H1 (cell line): ENCODE results near the gene FAM241A. TPM values are rescaled to one million over a fixed set of nuclear protein-coding genes. Genes with fewer than 3 reads are reported as not detected.

ENCODE experiments used
- CTCF ChIA-PET: fragments of 300-600 bp; sonication (Branson Sonifier 250); formaldehyde crosslinking; loops from one replicate; lab custom pipeline; 2021; ENCODE audit not compliant: partially characterized antibody; lab: Charles Lee
- POLR2A ChIA-PET: fragments of 300-600 bp; sonication (Branson Sonifier 250); formaldehyde crosslinking; loops from one replicate; lab custom pipeline; 2021; ENCODE audit warnings: inconsistent platforms; ENCODE audit not compliant: partially characterized antibody; lab: Charles Lee
- DNase-seq, 2 experiments: peaks; one replicate each; pipeline versions ENCODE4 v3.0.0 to v3.0.0-alpha.2; 2010 to 2022; ENCODE audit warnings: low spot score in 2 of 2, low read depth in 1 of 2, mixed read lengths in 1 of 2
- FAIRE-seq: peaks from 2 replicates; lab custom pipeline; 2011; peaks lifted over from hg19 to GRCh38; lab: Jason Lieb, UNC
- H2AFZ ChIP-seq: 2 replicates; pipeline ENCODE4 v1.8.1; 2012; ENCODE audit warnings: low read length, inconsistent platforms
- H2AK5ac ChIP-seq: 2 replicates; pipeline ENCODE4 v1.6.1; 2013; ENCODE audit warnings: low read depth, low read length
- H2BK120ac ChIP-seq: replicated peaks from 2 replicates; pipeline ENCODE3; 2013; ENCODE audit warnings: low read depth, low read length, inconsistent platforms
- H2BK12ac ChIP-seq: 2 replicates; pipeline ENCODE4 v1.6.1; 2013; ENCODE audit warnings: low read depth, low read length
- H2BK15ac ChIP-seq: 2 replicates; pipeline ENCODE4 v1.6.1; 2013; ENCODE audit warnings: low read length
- H2BK20ac ChIP-seq: 2 replicates; pipeline ENCODE4 v1.6.1; 2013; ENCODE audit warnings: low read length
- H2BK5ac ChIP-seq: 2 replicates; pipeline ENCODE4 v1.6.1; 2013; ENCODE audit warnings: low read depth, low read length
- H3K14ac ChIP-seq: 2 replicates; pipeline ENCODE4 v1.6.1; 2013; ENCODE audit warnings: inconsistent platforms; ENCODE audit not compliant: insufficient read length
- H3K18ac ChIP-seq: 2 replicates; pipeline ENCODE4 v1.6.1; 2013; ENCODE audit warnings: low read length; ENCODE audit errors: extremely low read depth
- H3K23ac ChIP-seq: 2 replicates; pipeline ENCODE4 v1.6.1; 2013; ENCODE audit warnings: inconsistent platforms; ENCODE audit not compliant: insufficient read length
- H3K23me2 ChIP-seq: 2 replicates; pipeline ENCODE4 v1.6.1; 2013; ENCODE audit warnings: low read depth, low read length
- H3K27ac ChIP-seq: 2 replicates; pipeline ENCODE4 v1.6.1; 2011; ENCODE audit warnings: low read depth, low read length, inconsistent platforms
- H3K27me3 ChIP-seq, 4 experiments: replicated peaks in 1 of 4; 1 replicate in 1 of 4; 2 replicates in 3 of 4; pipeline versions ENCODE4 v1.6.1 to v1.8.1; 2011 to 2013; ENCODE audit warnings: low read length in 3 of 4, mild to moderate bottlenecking in 3 of 4, inconsistent platforms in 2 of 4, mixed read lengths in 2 of 4, moderate library complexity in 1 of 4; ENCODE audit not compliant: control insufficient read depth in 3 of 4, insufficient read depth in 3 of 4; ENCODE audit errors: extremely low read depth in 1 of 4
- H3K36me3 ChIP-seq, 4 experiments: 2 replicates each; pipeline versions ENCODE4 v1.6.1 to v1.8.1; 2011 to 2013; ENCODE audit warnings: mild to moderate bottlenecking in 4 of 4, low read length in 3 of 4, moderate library complexity in 2 of 4, control low read depth in 1 of 4, inconsistent platforms in 1 of 4; ENCODE audit not compliant: insufficient read depth in 4 of 4, control insufficient read depth in 2 of 4
- H3K4ac ChIP-seq: replicated peaks from 2 replicates; pipeline ENCODE3; 2013; ENCODE audit warnings: low read length, low read depth, mixed read lengths, inconsistent platforms; ENCODE audit not compliant: insufficient read length
- H3K4me1 ChIP-seq, 4 experiments: replicated peaks in 1 of 4; 1 replicate in 1 of 4; 2 replicates in 3 of 4; pipeline versions ENCODE4 v1.6.1 to v1.8.1; 2011 to 2013; ENCODE audit warnings: low read length in 3 of 4, inconsistent platforms in 2 of 4, mixed read lengths in 1 of 4; ENCODE audit not compliant: insufficient read depth in 4 of 4, control insufficient read depth in 3 of 4
- H3K4me2 ChIP-seq, 2 experiments: 2 replicates each; pipeline versions ENCODE4 v1.6.1 to v1.8.1; 2011 to 2013; ENCODE audit warnings: low read depth in 2 of 2, low read length in 2 of 2, control low read depth in 1 of 2, inconsistent platforms in 1 of 2, mild to moderate bottlenecking in 1 of 2; ENCODE audit not compliant: insufficient read depth in 1 of 2
- H3K4me3 ChIP-seq, 4 experiments: fragments of 200-600, 300-600 bp in 1 of 4; sonication (generic), shearing (Covaris generic), sonication (Bioruptor Twin) in 1 of 4; 2 replicates each; pipeline versions ENCODE4 v1.5.1 to v1.8.1; 2011 to 2016; ENCODE audit warnings: low read length in 4 of 4, low read depth in 3 of 4, control low read depth in 2 of 4, inconsistent platforms in 2 of 4, mild to moderate bottlenecking in 2 of 4, mixed read lengths in 1 of 4, moderate library complexity in 1 of 4; ENCODE audit not compliant: insufficient read depth in 2 of 4; ENCODE audit errors: extremely low read depth in 1 of 4
- H3K56ac ChIP-seq: replicated peaks from 2 replicates; pipeline ENCODE3; 2013; ENCODE audit warnings: low read depth, mild to moderate bottlenecking, mixed read lengths, low read length, inconsistent platforms; ENCODE audit not compliant: insufficient read length
- H3K79me1 ChIP-seq: 2 replicates; pipeline ENCODE4 v1.6.1; 2013; ENCODE audit warnings: low read depth, low read length, control low read depth
- H3K79me2 ChIP-seq, 2 experiments: 2 replicates each; pipeline versions ENCODE4 v1.6.1 to v1.8.1; 2012 to 2013; ENCODE audit warnings: low read length in 2 of 2, mild to moderate bottlenecking in 2 of 2, inconsistent platforms in 1 of 2; ENCODE audit not compliant: insufficient read depth in 2 of 2, control insufficient read depth in 1 of 2
- H3K9ac ChIP-seq, 4 experiments: replicated peaks in 1 of 4; 1 replicate in 1 of 4; 2 replicates in 3 of 4; pipeline versions ENCODE4 v1.6.1 to v1.8.1; 2011 to 2013; ENCODE audit warnings: low read depth in 3 of 4, low read length in 3 of 4, control low read depth in 2 of 4, mild to moderate bottlenecking in 2 of 4, moderate library complexity in 2 of 4, inconsistent platforms in 1 of 4; ENCODE audit errors: extremely low read depth in 1 of 4
- H3K9me3 ChIP-seq, 2 experiments: 2 replicates each; pipeline versions ENCODE4 v1.6.1 to v1.8.1; 2012 to 2013; ENCODE audit warnings: mild to moderate bottlenecking in 2 of 2, moderate library complexity in 2 of 2, control low read depth in 1 of 2, inconsistent platforms in 1 of 2, low read depth in 1 of 2, low read length in 1 of 2, mixed read lengths in 1 of 2; ENCODE audit not compliant: insufficient read depth in 2 of 2
- H4K20me1 ChIP-seq, 2 experiments: replicated peaks in 1 of 2; 2 replicates each; pipeline versions ENCODE3 to v1.8.1; 2011 to 2013; ENCODE audit warnings: inconsistent platforms in 2 of 2, low read length in 2 of 2, mild to moderate bottlenecking in 1 of 2; ENCODE audit not compliant: insufficient read depth in 2 of 2, control insufficient read depth in 1 of 2
- H4K5ac ChIP-seq: 2 replicates; pipeline ENCODE4 v1.6.1; 2013; ENCODE audit warnings: low read length, low read depth, mixed read lengths, inconsistent platforms; ENCODE audit not compliant: insufficient read length
- H4K8ac ChIP-seq: 2 replicates; pipeline ENCODE4 v1.8.0; 2013; ENCODE audit warnings: mild to moderate bottlenecking, moderate library complexity, low read length, inconsistent platforms; ENCODE audit not compliant: insufficient read depth; ENCODE audit errors: extremely low read depth
- H4K91ac ChIP-seq: replicated peaks from 2 replicates; pipeline ENCODE3; 2013; ENCODE audit warnings: low read length, mixed read lengths, inconsistent platforms; ENCODE audit not compliant: insufficient read length
- ATF3 ChIP-seq: IDR thresholded peaks from 2 replicates; pipeline ENCODE4 v1.6.1; 2011; ENCODE audit warnings: low read depth, mild to moderate bottlenecking, low read length; ENCODE audit not compliant: insufficient read depth
- CTCF ChIP-seq, 3 experiments: IDR thresholded peaks; 1 replicate in 2 of 3; 2 replicates in 1 of 3; pipeline versions ENCODE4 v1.5.1 to v1.6.1; 2011; ENCODE audit warnings: low read length in 3 of 3, mild to moderate bottlenecking in 3 of 3, inconsistent platforms in 2 of 3, low read depth in 1 of 3, moderate library complexity in 1 of 3; ENCODE audit not compliant: insufficient read depth in 1 of 3; ENCODE audit errors: control extremely low read depth in 1 of 3
- POU5F1 ChIP-seq: IDR thresholded peaks from 2 replicates; pipeline ENCODE4 v1.6.1; 2011; ENCODE audit warnings: low read depth, mild to moderate bottlenecking, low read length, moderate library complexity
- RAD21 ChIP-seq, 2 experiments: IDR thresholded peaks in 1 of 2; conservative IDR thresholded peaks in 1 of 2; 2 replicates each; pipeline ENCODE4 v1.6.1; 2011; ENCODE audit warnings: low read depth in 2 of 2, low read length in 2 of 2, improper control_type of control experiment in 1 of 2, inconsistent platforms in 1 of 2, mild to moderate bottlenecking in 1 of 2, moderate library complexity in 1 of 2
- RXRA ChIP-seq: IDR thresholded peaks from 2 replicates; pipeline ENCODE4 v1.6.1; 2011; ENCODE audit warnings: low read depth, mild to moderate bottlenecking, low read length, moderate library complexity; ENCODE audit not compliant: insufficient read depth
- SP1 ChIP-seq: IDR thresholded peaks from 2 replicates; pipeline ENCODE4 v1.6.1; 2011; ENCODE audit warnings: low read depth, low read length
- ZNF274 ChIP-seq: IDR thresholded peaks from 2 replicates; pipeline ENCODE4 v1.7.0; 2012; ENCODE audit warnings: low read length, borderline replicate concordance; ENCODE audit errors: extremely low read depth
- WGBS, 2 experiments: shearing (Covaris generic) in 1 of 2; methylation state at CpG; one replicate each; pipeline versions ENCODE4 v1.1.6 to v1.1.7; 2013 to 2015; ENCODE audit warnings: low lambda C conversion rate in 2 of 2, mixed read lengths in 2 of 2, inconsistent platforms in 1 of 2, low coverage in 1 of 2, missing lambda C conversion rate in 1 of 2; ENCODE audit not compliant: insufficient replicate concordance in 2 of 2, insufficient coverage in 1 of 2, insufficient read length in 1 of 2; ENCODE audit errors: extremely low coverage in 1 of 2, missing lambda C conversion rate in 1 of 2; 5-methylcytosine and 5-hydroxymethylcytosine counted together
- polyA plus RNA-seq, 7 experiments: library from polyadenylated mRNA; depleted of rRNA in 3 of 7; stranded (reverse) in 5 of 7; unstranded in 2 of 7; fragments of >200 nt in 5 of 7; fragments of 200-250 nt in 2 of 7; gene quantifications; 1 replicate in 5 of 7; 2 replicates in 1 of 7; 4 replicates in 1 of 7; pipeline versions ENCODE4 v1.2.1 to v1.2.3, GENCODE V29; 2011 to 2013; ENCODE audit warnings: missing spikeins in 2 of 7, mixed read lengths in 2 of 7
- total RNA-seq: library from RNA; stranded (reverse); fragmentation: NEBNext Ultra II Directional; extraction: Animal tissue kit (Norgen Biotek cat#: 25700); gene quantifications from 2 replicates; pipeline ENCODE4 v1.2.1, GENCODE V29; 2021

FAM241A gene
- total and polyA plus RNA-seq, 2 of the 8 experiments (the other 6 are each of a cell fraction or from before 2014, with no cell fraction given), result 0.20 to 0.73 TPM

- no peak overlapping the region for H3K9ac ChIP-seq
- no peaks in the 10 kb centered on the region for H4K20me1 ChIP-seq
- no peak overlapping the region for H3K4me2 ChIP-seq
These were observed 44.5 kb downstream of the FAM241A start for GRCh38 chr4:112189754-112190153.

More at GRCh38 chr4:112189754-112190153, 44.5 kb downstream of the FAM241A start:
- H2BK15ac ChIP-seq, result no peak overlapping the region
- no peak overlapping the region for H2AK5ac ChIP-seq
- no peak overlapping the region for H3K18ac ChIP-seq
- no peaks in the 10 kb centered on the region; a peak in 1 of 7 replicates for H3K4me1 ChIP-seq
- H3K27me3 ChIP-seq, result no peaks in the 10 kb centered on the region
- H2BK20ac ChIP-seq, result no peak overlapping the region
- no peak overlapping the region for H2AFZ ChIP-seq
- no peak overlapping the region for H3K4ac ChIP-seq
- no peak overlapping the region for H4K5ac ChIP-seq
- H4K8ac ChIP-seq, result no peak overlapping the region
- no peak overlapping the region for H3K23ac ChIP-seq
- H3K79me2 ChIP-seq, result no peaks in the 10 kb centered on the region
- H3K56ac ChIP-seq, result no peak overlapping the region
- POLR2A ChIA-PET, result interaction anchor here (0.6 to 0.7 kb wide), 2 partner anchors 15 to 218 kb away, joined by 3 to 4 read pairs; no protein-coding TSS in a partner anchor
- no peak overlapping the region for H4K91ac ChIP-seq
- H3K79me1 ChIP-seq, result no peaks in the 10 kb centered on the region
- 71% methylated on average over 2 of the region's 2 CpGs; no CpG with 5 or more reads in 1 of the 2 experiments for WGBS, 2 experiments
- FAIRE-seq (no peak), DNase-seq (no peak)
- H2BK120ac ChIP-seq, result no peak overlapping the region
- H3K27ac ChIP-seq, result no peak overlapping the region
- no peak overlapping the region for H2BK5ac ChIP-seq
- no peaks in the 10 kb centered on the region for H3K23me2 ChIP-seq
- TF ChIP-seq ATF3 (no peak), CTCF (IDR thresholded peaks at IDR 0.05; ENCODE audit: control extremely low read depth in 1 of 3, insufficient read depth in 1 of 3, low read depth in 1 of 3, low read length in 3 of 3) (peak in 1 of 3 experiments; percentile 22; a peak in 2 of 4 replicates), RXRA (no peak), POU5F1 (no peak), RAD21 (IDR thresholded peaks at IDR 0.05 in 1 of 2, conservative IDR thresholded peaks at IDR 0.05 in 1 of 2; ENCODE audit: low read depth in 2 of 2, low read length in 2 of 2) (peak; percentile 30 to 40; a peak in 2 of 4 replicates), ZNF274 (no peak), SP1 (no peak)
- H3K9me3 ChIP-seq, result no peaks in the 10 kb centered on the region
- CTCF ChIA-PET, result interaction anchor here (0.7 to 2.0 kb wide), 9 partner anchors 9 to 1847 kb away, joined by 3 to 7 read pairs (median 4); no protein-coding TSS in a partner anchor
- no peaks in the 10 kb centered on the region for H3K36me3 ChIP-seq
- no peak overlapping the region for H3K4me3 ChIP-seq
- H3K14ac ChIP-seq, result no peak overlapping the region
- H2BK12ac ChIP-seq, result no peak overlapping the region
